ENCODE results near the gene RABIF. TPM values are rescaled to one million over a fixed set of nuclear protein-coding genes. Genes with fewer than 3 reads are reported as not detected.

The RABIF gene
- total and polyA plus RNA-seq, 10 of the 15 experiments (the other 5 are each of a cell fraction or from before 2014, with no cell fraction given), result 4.7 to 18.2 (median 8.8) TPM

- TF ChIP-seq SIN3A (IDR thresholded peaks at IDR 0.05; ENCODE audit: low read depth, low read length) (peak; percentile 98), NR2F1 (conservative IDR thresholded peaks at IDR 0.05) (peak; percentile 84), NFXL1 (IDR thresholded peaks at IDR 0.05; ENCODE audit: borderline replicate concordance) (no peak), RCOR1 (conservative IDR thresholded peaks at IDR 0.05; ENCODE audit: low read depth, low read length) (no peak), NRF1 (conservative IDR thresholded peaks at IDR 0.05; ENCODE audit: low read depth, low read length) (peak; percentile 18; the same call in 1 of the 2 replicates), NFYA (IDR thresholded peaks at IDR 0.05; ENCODE audit: borderline replicate concordance, low read depth, low read length) (no peak), RELB (IDR thresholded peaks at IDR 0.05; ENCODE audit: low read depth) (peak; percentile 92), EGR1 (IDR thresholded peaks at IDR 0.05; ENCODE audit: borderline replicate concordance in 1 of 2, low read depth in 2 of 2, low read length in 2 of 2) (peak; percentile 31 to 69; a peak in 1 of 3 replicates), ZNF622 (IDR thresholded peaks at IDR 0.05) (no peak), STAT3 (IDR thresholded peaks at IDR 0.05; ENCODE audit: low read depth, low read length) (no peak), POU2F2 (IDR thresholded peaks at IDR 0.05; ENCODE audit: borderline replicate concordance, low read depth, low read length) (peak; percentile 32; the same call in 1 of the 3 replicates), MTA2 (IDR thresholded peaks at IDR 0.05; ENCODE audit: low read depth) (0 out of 2 replicates have a peak, but pooled peaks have one; percentile 6), KDM1A (IDR thresholded peaks at IDR 0.05; ENCODE audit: borderline replicate concordance) (no peak), BCL3 (IDR thresholded peaks at IDR 0.05; ENCODE audit: borderline replicate concordance, insufficient read depth, low read depth, low read length, poor library complexity, severe bottlenecking) (no peak), BACH1 (IDR thresholded peaks at IDR 0.05; ENCODE audit: borderline replicate concordance) (peak; percentile 51), SUPT20H (IDR thresholded peaks at IDR 0.05; ENCODE audit: borderline replicate concordance, control insufficient read depth, low read depth, low read length) (no peak), EZH2 (IDR thresholded peaks at IDR 0.05; ENCODE audit: borderline replicate concordance, control insufficient read depth, low read depth, low read length) (no peak), ASH2L (IDR thresholded peaks at IDR 0.05; ENCODE audit: borderline replicate concordance, low read depth) (peak; percentile 95; the same call in 1 of the 2 replicates), IRF4 (IDR thresholded peaks at IDR 0.05; ENCODE audit: low read depth, low read length) (no peak), CHD2 (IDR thresholded peaks at IDR 0.05; ENCODE audit: borderline replicate concordance, low read depth, low read length) (peak; percentile 87), CHD4 (IDR thresholded peaks at IDR 0.05) (no peak), BHLHE40 (IDR thresholded peaks at IDR 0.05; ENCODE audit: borderline replicate concordance in 1 of 2, low read depth in 2 of 2, low read length in 1 of 2) (peak; percentile 98 to 100), CBX3 (IDR thresholded peaks at IDR 0.05; ENCODE audit: borderline replicate concordance, low read depth) (no peak)
- TF ChIP-seq, protein P1, sequence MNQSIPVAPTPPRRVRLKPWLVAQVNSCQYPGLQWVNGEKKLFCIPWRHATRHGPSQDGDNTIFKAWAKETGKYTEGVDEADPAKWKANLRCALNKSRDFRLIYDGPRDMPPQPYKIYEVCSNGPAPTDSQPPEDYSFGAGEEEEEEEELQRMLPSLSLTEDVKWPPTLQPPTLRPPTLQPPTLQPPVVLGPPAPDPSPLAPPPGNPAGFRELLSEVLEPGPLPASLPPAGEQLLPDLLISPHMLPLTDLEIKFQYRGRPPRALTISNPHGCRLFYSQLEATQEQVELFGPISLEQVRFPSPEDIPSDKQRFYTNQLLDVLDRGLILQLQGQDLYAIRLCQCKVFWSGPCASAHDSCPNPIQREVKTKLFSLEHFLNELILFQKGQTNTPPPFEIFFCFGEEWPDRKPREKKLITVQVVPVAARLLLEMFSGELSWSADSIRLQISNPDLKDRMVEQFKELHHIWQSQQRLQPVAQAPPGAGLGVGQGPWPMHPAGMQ (IDR thresholded peaks at IDR 0.05; ENCODE audit: borderline replicate concordance), result no peak
Observed at GRCh38 chr1:202926581-202927491, 37.9 kb upstream of the RABIF start, which contains the start of gene KLHL12 (continued).

Data from GM12878 (cell line).